Measurements from ENCODE around the gene SHMT2.

SHMT2 gene

GRCh38 chr12:57236201-57236924, 6.9 kb downstream of the SHMT2 start:
- no peak for TF ChIP-seq CTCF (IDR thresholded peaks at IDR 0.05; ENCODE audit: low read depth, low read length, missing control alignments)
- H3K4me3 ChIP-seq (ENCODE audit: low read depth, low read length), result no peak overlapping the region
- no peak for DNase-seq (ENCODE audit: low read depth)

GRCh38 chr12:57236925-57237595, 7.5 kb downstream of the SHMT2 start:
- no peak overlapping the region for H3K4me3 ChIP-seq (ENCODE audit: low read depth, low read length)
- no peak for DNase-seq (ENCODE audit: low read depth)
- no peak for TF ChIP-seq CTCF (IDR thresholded peaks at IDR 0.05; ENCODE audit: low read depth, low read length, missing control alignments)

- H3K4me3 ChIP-seq (ENCODE audit: low read depth, low read length), result no peak overlapping the region
- DNase-seq (ENCODE audit: low read depth), result no peak
- TF ChIP-seq CTCF (IDR thresholded peaks at IDR 0.05; ENCODE audit: low read depth, low read length, missing control alignments), result no peak
Measured at GRCh38 chr12:57237596-57237931, 8.1 kb downstream of the SHMT2 start.

GRCh38 chr12:57237932-57238853, 8.7 kb downstream of the SHMT2 start:
- DNase-seq (ENCODE audit: low read depth), result no peak
- peak overlapping the region; percentile 43 for H3K4me3 ChIP-seq (ENCODE audit: low read depth, low read length)

GRCh38 chr12:57238854-57239554, 9.5 kb downstream of the SHMT2 start:
- peak overlapping the region; percentile 61 for H3K4me3 ChIP-seq (ENCODE audit: low read depth, low read length)
- peak; percentile 100 for TF ChIP-seq CTCF (IDR thresholded peaks at IDR 0.05; ENCODE audit: low read depth, low read length, missing control alignments)
- DNase-seq (ENCODE audit: low read depth), result no peak

More at GRCh38 chr12:57237932-57238853, 8.7 kb downstream of the SHMT2 start:
- TF ChIP-seq CTCF (IDR thresholded peaks at IDR 0.05; ENCODE audit: low read depth, low read length, missing control alignments), result no peak

- H3K4me3 ChIP-seq (ENCODE audit: low read depth, low read length), result peak overlapping the region; percentile 61
- TF ChIP-seq CTCF (IDR thresholded peaks at IDR 0.05; ENCODE audit: low read depth, low read length, missing control alignments), result no peak
- no peak for DNase-seq (ENCODE audit: low read depth)
Measured at GRCh38 chr12:57239587-57240065, 10.1 kb downstream of the SHMT2 start.

Data from GM12864 (cell line).